Spinal cord (tissue), 10 donors: Measurements from ENCODE around the gene CYB561D2. TPM values are rescaled to one million over a fixed set of nuclear protein-coding genes. Genes with fewer than 3 reads are reported as not detected.
"Not testable (repeated sequence)": the region's sequence is repeated elsewhere in the genome, so short reads cannot be mapped to it uniquely, and the experiment has no call there.

ENCODE experiments used
- DNase-seq, 6 donors: peaks; one replicate each; pipeline versions ENCODE4 v3.0.0 to v3.0.0-alpha.2; 2013 to 2015; ENCODE audit warnings: low spot score in 6 of 6, low read depth in 4 of 6
- H3K27ac ChIP-seq: one replicate; pipeline ENCODE4 v1.5.1; 2013; ENCODE audit warnings: low read depth, low read length, control low read depth
- H3K27me3 ChIP-seq: one replicate; pipeline ENCODE4 v1.6.1; 2013; ENCODE audit warnings: low read length; ENCODE audit not compliant: control insufficient read depth, insufficient read depth
- H3K36me3 ChIP-seq: one replicate; pipeline ENCODE4 v1.6.1; 2013; ENCODE audit warnings: low read length; ENCODE audit not compliant: control insufficient read depth, insufficient read depth
- H3K4me1 ChIP-seq: one replicate; pipeline ENCODE4 v1.6.1; 2013; ENCODE audit warnings: low read length; ENCODE audit not compliant: control insufficient read depth, insufficient read depth
- H3K4me3 ChIP-seq: one replicate; pipeline ENCODE4 v1.5.1; 2013; ENCODE audit warnings: low read depth, low read length, control low read depth
- H3K9me3 ChIP-seq: one replicate; pipeline ENCODE4 v1.6.1; 2013; ENCODE audit warnings: low read length; ENCODE audit not compliant: control insufficient read depth, insufficient read depth
- WGBS: methylation state at CpG from one replicate; pipeline ENCODE4 v1.1.5; 2013; ENCODE audit warnings: missing lambda C conversion rate; ENCODE audit not compliant: insufficient coverage; 5-methylcytosine and 5-hydroxymethylcytosine counted together
- long read RNA-seq, 4 donors: transcript quantifications; one replicate each; lab custom pipeline, GENCODE V29; 2026
- polyA plus RNA-seq, 2 donors: library from polyadenylated mRNA; unstranded; fragments of 120-200 nt; gene quantifications; one replicate each; pipeline ENCODE4 v1.2.1, GENCODE V29; 2013; ENCODE audit not compliant: insufficient read length in 2 of 2
- total RNA-seq, 2 donors: library from RNA; depleted of rRNA in 1 of 2; stranded (reverse); fragments of 120-200 nt in 1 of 2; fragments of >200 nt in 1 of 2; gene quantifications; one replicate each; pipeline versions ENCODE4 v1.2.3 to v1.2.4, GENCODE V29; 2013 to 2014
- donor health status: healthy.

The CYB561D2 gene
- 10 to 100 TPM; 15.3 to 15.5 TPM for total RNA-seq
- polyA plus RNA-seq, result 10 to 100 TPM; 14.8 to 16.1 TPM
- long read RNA-seq, donor 1, partial matches to known transcripts, result 0 of 8 reads
- long read RNA-seq, donor 1, other reads (novel, unspliced or antisense), result 0 of 8 reads
- long read RNA-seq, donor 2, partial matches to known transcripts, result 0 of 2 reads
- long read RNA-seq, donor 2, other reads (novel, unspliced or antisense), result 0 of 2 reads
- long read RNA-seq, donor 3, partial matches to known transcripts, result 0 of 1 reads
- long read RNA-seq, donor 3, other reads (novel, unspliced or antisense), result 0 of 1 reads
- long read RNA-seq, donor 4, partial matches to known transcripts, result 0 of 10 reads
- long read RNA-seq, donor 4, other reads (novel, unspliced or antisense), result 0 of 10 reads

- WGBS, result under 1% methylated on average over 64 of the region's 64 CpGs
- peak; percentile 89 to 98 (median 93) for DNase-seq
- H3K4me3 ChIP-seq, result peak within 1 kb of the TSS; percentile 91
- H3K27ac ChIP-seq, result peak within 1 kb of the TSS; percentile 95
- peaks cover 60% of the 10 kb centered on the region for H3K4me1 ChIP-seq
- peaks cover 61% of the 10 kb centered on the region for H3K36me3 ChIP-seq
- no peaks in the 10 kb centered on the region for H3K9me3 ChIP-seq
- no peaks in the 10 kb centered on the region for H3K27me3 ChIP-seq
Measured at GRCh38 chr3:50350527-50351322, at the start of gene CYB561D2, which contains the start of gene NPRL2. Gene CYB561D2 (plus strand): TSS chr3:50350862. CDS start chr3:50351434, 572 bp downstream. Gene NPRL2 (minus strand): TSS chr3:50350775. CDS start chr3:50350652, 123 bp downstream.

GRCh38 chr3:50302095-50303012 lies 48.3 kb upstream of the CYB561D2 start:
- 88% methylated on average over 32 of the region's 32 CpGs for WGBS
- Histone ChIP-seq H3K9me3 (no peaks in the 10 kb centered on the region), H3K27me3 (no peaks in the 10 kb centered on the region), H3K4me1 (peaks cover 57% of the 10 kb centered on the region), H3K27ac (no peak overlapping the region), H3K36me3 (peaks cover 19% of the 10 kb centered on the region), H3K4me3 (no peak overlapping the region)
- no peak for DNase-seq

GRCh38 chr3:50303013-50303815 lies 47.4 kb upstream of the CYB561D2 start, which contains the start of gene HYAL1:
Gene HYAL1 (minus strand): TSS chr3:50303574. CDS start chr3:50302956, 618 bp downstream.
- no peak within 1 kb of the TSS for H3K4me3 ChIP-seq
- no peak within 1 kb of the TSS for H3K27ac ChIP-seq
- 61% methylated on average over 14 of the region's 14 CpGs for WGBS
- peaks cover 48% of the 10 kb centered on the region for H3K4me1 ChIP-seq
- H3K36me3 ChIP-seq, result peaks cover 16% of the 10 kb centered on the region
- no peak for DNase-seq
- H3K9me3 ChIP-seq, result no peaks in the 10 kb centered on the region
- no peaks in the 10 kb centered on the region for H3K27me3 ChIP-seq

GRCh38 chr3:50304601-50305000 lies 46.1 kb upstream of the CYB561D2 start:
- H3K36me3 ChIP-seq, result peaks cover 16% of the 10 kb centered on the region
- H3K27me3 ChIP-seq, result no peaks in the 10 kb centered on the region
- H3K27ac ChIP-seq, result no peak overlapping the region
- peaks cover 37% of the 10 kb centered on the region for H3K4me1 ChIP-seq
- no peak overlapping the region for H3K4me3 ChIP-seq
- H3K9me3 ChIP-seq, result no peaks in the 10 kb centered on the region
- no peak for DNase-seq

- peaks cover 29% of the 10 kb centered on the region for H3K36me3 ChIP-seq
- not testable (repeated sequence) for H3K9me3 ChIP-seq, H3K27ac ChIP-seq, H3K27me3 ChIP-seq, DNase-seq, H3K4me1 ChIP-seq, H3K4me3 ChIP-seq
- whole genome bisulfite sequencing, result no CpG with 5 or more reads among the region's 32 CpGs
Measured at GRCh38 chr3:50312041-50312440, 38.6 kb upstream of the CYB561D2 start.

GRCh38 chr3:50314342-50314741 lies 36.3 kb upstream of the CYB561D2 start:
- Histone ChIP-seq H3K4me1 (peaks cover 27% of the 10 kb centered on the region), H3K9me3 (no peaks in the 10 kb centered on the region), H3K27ac (no peak overlapping the region), H3K36me3 (peaks cover 52% of the 10 kb centered on the region), H3K27me3 (no peaks in the 10 kb centered on the region), H3K4me3 (no peak overlapping the region)
- WGBS, result 100% methylated on average over 1 of the region's 3 CpGs
- no peak for DNase-seq

- DNase-seq, result no peak
- H3K36me3 ChIP-seq, result peaks cover 56% of the 10 kb centered on the region
- no peak overlapping the region for H3K4me3 ChIP-seq
- H3K27ac ChIP-seq, result no peak overlapping the region
- 100% methylated on average over 1 of the region's 4 CpGs for WGBS
- H3K4me1 ChIP-seq, result peaks cover 31% of the 10 kb centered on the region
- no peaks in the 10 kb centered on the region for H3K27me3 ChIP-seq
- no peaks in the 10 kb centered on the region for H3K9me3 ChIP-seq
Measured at GRCh38 chr3:50314816-50315215, 35.8 kb upstream of the CYB561D2 start.

- H3K27ac ChIP-seq, result no peak overlapping the region
- DNase-seq, result no peak
- H3K27me3 ChIP-seq, result no peaks in the 10 kb centered on the region
- H3K36me3 ChIP-seq, result peaks cover 59% of the 10 kb centered on the region
- H3K9me3 ChIP-seq, result no peaks in the 10 kb centered on the region
- peaks cover 43% of the 10 kb centered on the region for H3K4me1 ChIP-seq
- H3K4me3 ChIP-seq, result no peak overlapping the region
- WGBS, result 89% methylated on average over 8 of the region's 9 CpGs
Measured at GRCh38 chr3:50316657-50317242, 33.9 kb upstream of the CYB561D2 start.
